Measurements from ENCODE around the gene MORC3.
"Not testable (repeated sequence)": the region's sequence is repeated elsewhere in the genome, so short reads cannot be mapped to it uniquely, and the experiment has no call there.

MORC3 gene

DNA sequence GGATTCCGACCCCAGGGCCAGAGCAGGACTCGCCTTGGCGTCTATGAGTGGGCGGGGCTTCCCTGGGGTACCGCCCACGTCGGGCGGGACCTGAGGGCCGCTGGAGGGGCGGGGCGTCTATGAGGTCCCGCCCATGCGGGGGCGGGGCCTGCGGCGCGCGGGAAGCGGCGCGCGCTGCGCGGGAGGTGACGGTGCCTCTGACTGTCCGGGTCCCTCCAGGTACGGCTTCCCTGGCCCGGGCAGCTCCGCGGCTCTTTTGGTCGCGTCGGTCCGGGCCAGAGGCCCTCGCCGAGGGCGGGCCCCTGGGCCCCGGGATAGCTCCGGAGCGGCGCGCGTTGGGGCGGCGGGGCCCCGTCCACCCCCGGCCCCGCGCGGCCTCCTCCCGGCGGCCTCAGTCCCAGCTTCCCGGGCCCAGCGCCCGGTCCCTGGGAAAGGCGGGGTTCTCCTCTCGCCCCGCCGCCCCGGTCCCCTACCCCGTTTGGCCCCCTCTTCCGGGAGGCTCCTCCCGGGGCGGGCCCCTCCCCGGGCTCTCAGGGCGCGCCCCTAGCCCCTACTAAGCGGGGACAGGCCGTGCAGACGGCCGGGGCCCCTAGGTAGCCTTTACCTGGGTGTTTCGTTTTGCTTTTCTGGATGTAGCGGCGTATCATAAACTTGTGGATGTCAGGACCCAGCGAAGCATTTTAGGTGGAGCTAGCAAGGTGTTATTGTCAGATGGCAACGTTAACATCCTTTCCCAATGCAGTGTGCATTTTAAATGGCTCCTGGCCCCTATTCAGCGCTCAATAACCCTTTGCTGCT lies 65.4 kb downstream of the MORC3 start, which contains the start of gene CHAF1B:
Gene CHAF1B, plus strand, starts transcription at position 160 of the 798 bp plus-strand sequence. CDS start 745 bp downstream, outside the sequence.
- peak; percentile 78 for DNase-seq

DNA sequence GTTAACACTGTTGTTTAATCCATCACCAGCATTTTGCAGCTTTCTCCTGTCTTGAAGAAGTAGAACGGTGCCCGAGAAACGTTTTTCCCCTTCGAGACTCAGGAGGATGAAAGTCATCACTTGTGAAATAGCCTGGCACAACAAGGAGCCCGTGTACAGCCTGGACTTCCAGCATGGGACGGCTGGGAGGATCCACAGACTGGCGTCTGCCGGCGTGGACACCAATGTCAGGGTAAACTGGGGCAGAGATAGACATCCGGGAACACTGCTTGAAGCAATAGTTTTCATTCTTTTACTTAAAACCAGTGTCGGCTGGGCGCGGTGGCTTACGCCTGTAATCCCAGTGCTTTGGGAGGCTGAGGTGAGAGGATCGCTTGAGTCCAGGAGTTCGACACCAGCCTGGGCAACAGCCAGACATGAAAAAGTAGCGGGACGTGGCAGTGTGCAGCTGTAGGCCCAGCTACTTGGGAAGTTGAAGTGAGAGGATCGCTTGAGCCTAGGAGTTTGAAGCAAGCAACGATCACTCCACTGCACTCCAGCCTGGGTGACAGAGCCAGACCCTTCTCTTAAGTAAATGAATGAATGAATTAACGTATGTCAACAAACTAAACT lies 66.1 kb downstream of the MORC3 start:
- DNase-seq = no peak

DNA sequence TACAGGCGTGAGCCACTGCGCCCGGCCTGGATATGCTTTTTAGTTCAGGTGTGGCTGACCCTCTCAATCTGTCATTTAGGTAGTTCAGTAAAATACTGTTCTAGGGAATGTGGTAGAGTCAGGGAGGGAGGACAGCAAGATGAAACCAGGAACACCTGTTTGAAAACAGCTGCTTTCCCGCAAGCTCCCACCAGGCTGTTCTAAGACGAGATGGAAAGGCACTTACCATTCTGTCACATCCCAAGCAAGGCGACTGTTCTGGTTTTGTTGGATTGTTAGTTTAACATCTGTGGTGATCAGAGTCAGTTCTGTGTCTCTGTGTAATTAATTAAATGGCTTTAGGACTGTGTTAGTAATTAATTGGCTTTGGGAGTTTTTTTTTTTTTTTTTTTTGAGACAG lies 68.1 kb downstream of the MORC3 start:
- DNase-seq = no peak

- peak; percentile 69 for DNase-seq
These were observed 68.8 kb downstream of the MORC3 start for GRCh38 chr21:36388835-36389234.

- DNase-seq = not testable (repeated sequence)
These were observed 71.7 kb downstream of the MORC3 start for GRCh38 chr21:36391649-36392048.

DNA sequence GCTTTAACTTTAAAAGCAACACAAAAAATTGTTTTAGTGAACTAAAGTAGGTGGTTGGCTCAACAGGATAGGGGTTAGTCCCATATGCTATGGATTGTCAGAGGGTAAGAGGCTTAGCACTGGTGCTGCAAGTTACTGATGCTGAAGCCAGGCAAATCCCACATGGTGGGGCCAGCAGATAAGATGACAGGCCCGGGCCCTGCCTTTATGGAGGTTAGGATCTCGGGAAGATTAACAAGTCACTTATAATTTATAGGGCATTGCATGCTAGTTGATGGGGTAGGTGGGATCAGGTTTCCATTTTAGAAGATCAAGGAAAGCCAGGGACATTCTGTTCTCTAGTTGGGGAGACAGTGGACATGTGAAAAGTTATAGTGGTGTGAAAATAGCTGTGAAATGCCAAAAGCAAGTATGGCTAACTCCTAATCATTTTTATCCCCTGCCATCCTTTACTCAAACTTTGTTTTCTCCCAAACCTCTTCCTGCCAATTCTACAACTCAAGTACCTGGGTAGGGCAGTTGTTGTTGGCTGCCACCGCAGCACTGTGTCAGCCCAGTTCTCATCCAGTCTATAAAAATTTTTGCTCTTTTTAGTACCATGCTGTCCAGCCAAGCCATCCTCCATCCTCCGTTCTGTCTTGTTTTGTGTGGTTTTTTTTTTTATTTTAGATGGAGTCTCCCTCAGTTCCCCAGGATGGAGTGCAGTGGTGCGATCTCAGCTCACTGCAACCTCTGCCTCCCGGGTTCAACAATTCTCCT lies 75.5 kb downstream of the MORC3 start:
- DNase-seq = no peak

DNA sequence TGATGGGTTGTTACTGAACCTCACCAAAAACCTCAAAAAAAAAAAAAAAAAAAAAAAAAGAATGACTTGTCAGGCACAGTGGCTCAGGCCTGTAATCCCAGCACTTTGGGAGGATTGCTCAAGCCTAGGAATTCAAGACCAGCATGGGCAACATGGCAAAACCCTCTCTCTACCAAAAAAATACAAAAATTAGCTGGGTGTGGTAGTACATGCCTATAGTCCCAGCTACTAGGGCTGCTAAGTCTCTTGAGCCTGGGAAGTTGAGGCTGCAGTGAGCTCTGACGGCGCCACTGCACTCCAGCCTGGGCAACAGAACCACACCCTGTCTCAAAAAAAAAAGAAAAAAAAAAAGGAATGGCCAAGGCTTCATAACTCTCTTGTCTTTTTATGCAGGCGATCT lies 76.3 kb downstream of the MORC3 start:
- no peak for DNase-seq

DNA sequence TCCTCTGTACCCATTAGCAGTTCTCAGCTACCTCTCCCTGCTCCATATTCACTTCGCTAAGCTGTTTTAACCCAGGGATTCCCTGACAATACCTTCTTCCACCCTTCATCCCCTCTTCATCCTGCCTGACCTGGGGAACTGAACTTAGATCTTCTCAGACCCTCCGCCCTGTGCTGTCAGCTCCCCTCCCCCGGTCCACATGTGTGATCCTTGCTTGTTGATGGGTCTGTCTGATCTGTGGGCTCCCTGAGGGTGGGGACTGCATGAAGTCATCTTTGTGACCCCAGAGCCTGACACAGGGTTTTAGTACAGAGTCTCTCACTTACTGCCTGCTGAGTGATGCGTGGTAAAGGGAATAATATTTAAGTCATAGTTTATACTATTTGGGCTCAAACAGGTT lies 77.0 kb downstream of the MORC3 start:
- DNase-seq = no peak

DNA sequence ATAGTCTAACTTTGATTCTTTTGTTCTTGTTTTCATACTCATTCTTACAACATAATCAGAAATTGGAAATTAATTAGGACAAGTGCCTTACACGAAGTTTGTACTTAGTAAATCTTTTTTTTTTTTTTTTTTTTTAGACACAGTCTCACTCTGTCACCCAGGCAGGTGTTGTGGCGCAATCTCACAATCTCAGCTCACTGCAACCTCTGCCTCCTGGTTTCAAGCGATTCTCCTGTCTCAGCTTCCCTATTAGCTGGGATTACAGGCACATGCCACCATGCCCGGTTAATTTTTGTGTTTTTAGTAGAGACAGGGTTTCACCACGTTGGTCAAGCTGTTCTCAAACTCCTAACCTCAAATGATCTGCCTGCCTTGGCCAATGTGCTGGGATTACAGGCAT lies 77.6 kb downstream of the MORC3 start:
- DNase-seq = no peak

DNA sequence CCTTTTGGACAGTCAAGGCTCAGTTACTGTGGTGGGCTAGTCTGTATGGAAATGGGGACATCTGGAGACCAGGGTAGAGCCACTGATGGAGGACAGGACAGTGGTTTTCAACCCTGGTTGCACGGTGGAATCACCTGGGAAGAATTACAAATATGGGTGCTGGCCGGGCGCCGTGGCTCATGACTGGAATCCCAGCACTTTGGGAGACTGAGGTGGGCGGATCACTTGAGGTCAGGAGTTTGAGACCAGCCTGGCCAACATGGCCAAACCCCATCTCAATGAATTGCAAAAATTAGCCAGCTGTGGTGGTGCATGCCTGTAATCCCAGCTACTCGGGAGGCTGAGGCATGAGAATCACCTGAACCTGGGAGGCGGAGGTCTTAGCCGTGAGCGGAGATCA lies 79.7 kb downstream of the MORC3 start:
- DNase-seq = not testable (repeated sequence)

- no peak for DNase-seq
These were observed 80.7 kb downstream of the MORC3 start for GRCh38 chr21:36400719-36401118.

GRCh38 chr21:36402339-36402738 lies 82.3 kb downstream of the MORC3 start:
- no peak for DNase-seq

GRCh38 chr21:36403713-36404112 lies 83.7 kb downstream of the MORC3 start:
- DNase-seq = no peak

GRCh38 chr21:36408568-36408967 lies 88.6 kb downstream of the MORC3 start:
- no peak for DNase-seq

- DNase-seq = no peak
These were observed 91.3 kb downstream of the MORC3 start for GRCh38 chr21:36411301-36411700.

- DNase-seq = no peak
These were observed 92.9 kb downstream of the MORC3 start for GRCh38 chr21:36412916-36413315.

GRCh38 chr21:36415375-36415774 lies 95.4 kb downstream of the MORC3 start:
- no peak for DNase-seq

- no peak for DNase-seq
These were observed 99.2 kb downstream of the MORC3 start for GRCh38 chr21:36419241-36419640.

DNA sequence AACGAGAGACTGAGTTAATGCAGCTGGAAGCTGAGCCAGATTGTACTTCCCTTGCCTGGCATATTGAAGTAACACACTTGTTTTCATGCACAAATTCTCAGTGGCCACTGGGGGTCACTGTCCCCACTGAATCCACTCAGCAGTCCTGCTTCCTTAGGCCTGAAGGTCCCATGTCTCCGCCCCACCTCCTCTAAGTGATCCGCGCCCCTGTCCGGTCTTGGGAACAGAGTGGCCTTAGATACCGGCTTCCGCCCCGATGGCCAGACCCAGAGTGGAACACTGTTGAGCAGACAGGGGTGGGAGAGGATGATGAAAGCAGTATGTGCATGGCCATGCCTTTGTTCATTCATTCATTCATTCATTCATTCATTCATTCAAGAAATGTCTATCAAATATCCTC lies 100.0 kb downstream of the MORC3 start:
- DNase-seq = peak; percentile 86

DNA sequence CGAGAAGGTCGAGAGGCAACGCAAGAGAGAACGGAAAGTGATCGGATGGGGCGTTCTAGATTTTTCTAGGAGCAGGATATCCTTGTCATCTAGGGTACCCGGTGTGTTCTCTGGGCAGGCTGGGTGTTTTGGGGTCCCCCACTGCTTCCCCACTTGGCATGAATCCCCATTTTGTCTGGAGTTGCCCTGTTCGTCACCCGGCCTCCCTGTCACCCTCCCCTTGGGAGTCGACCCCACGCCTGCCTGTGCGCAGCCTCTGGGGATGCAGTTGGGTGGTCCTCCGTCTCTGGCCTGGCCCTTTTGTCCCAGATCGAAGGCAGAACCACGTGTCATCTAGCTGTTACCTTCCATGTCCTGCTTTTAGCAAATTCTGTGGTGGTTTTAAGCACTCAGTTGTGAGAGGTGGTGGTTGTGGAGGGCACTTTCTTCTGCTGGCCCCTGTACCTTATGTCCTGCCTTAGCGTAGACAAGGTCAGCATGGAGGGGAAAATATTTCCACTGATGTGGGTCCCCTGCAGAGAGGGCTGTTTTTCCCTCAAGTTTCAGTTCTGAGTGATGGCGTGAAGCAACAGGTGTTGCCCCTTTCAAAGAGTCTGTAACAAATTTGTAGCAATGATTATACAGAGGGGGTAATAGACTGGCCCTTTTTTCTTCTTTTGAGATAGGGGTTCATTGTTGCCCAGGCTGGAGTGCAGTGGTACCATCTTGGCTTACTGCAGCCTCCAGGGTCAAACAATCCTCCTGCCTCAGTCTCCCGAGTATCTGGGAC lies 100.8 kb downstream of the MORC3 start:
- DNase-seq = no peak

DNA sequence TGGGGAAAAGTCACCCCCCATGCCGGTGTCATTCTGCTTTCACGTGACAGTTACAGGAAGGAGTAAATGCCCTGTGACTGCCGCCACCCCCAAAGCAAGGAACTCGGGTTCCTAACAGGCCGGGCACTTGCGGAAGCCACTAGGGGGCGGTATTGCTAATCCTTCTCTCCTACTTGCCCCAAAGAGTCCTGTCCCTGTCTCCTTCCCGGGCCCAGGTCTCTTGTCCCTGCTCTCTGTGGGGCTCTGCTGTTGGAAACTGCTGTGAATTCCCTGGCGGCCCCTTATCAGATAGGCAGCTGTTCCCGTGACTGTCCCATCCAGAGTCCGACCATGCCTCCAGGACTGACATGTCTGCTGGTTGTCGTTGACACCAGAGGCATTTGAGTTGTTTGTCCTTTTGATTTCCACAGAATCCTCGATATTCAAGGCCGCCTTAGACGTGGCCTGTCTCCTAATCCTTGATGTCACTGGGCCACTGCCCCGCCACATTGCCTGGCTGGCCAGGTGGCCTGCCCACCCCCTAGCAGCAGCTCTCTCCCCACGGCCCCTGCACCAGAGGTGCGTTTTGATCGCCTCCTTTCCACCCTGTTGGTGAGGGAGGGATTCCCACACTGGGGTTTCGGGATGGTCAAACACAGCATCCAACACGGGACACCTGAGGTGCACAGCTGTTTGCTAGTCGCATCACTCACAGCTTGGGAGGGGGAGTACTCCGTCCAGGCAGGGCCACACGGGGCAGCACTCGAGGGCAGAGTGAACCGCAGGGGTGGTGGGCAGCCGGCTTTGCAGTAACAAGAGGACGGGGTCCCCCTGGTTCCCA lies 102.5 kb downstream of the MORC3 start:
- DNase-seq = peak; percentile 65
